Gastroesophageal sphincter (tissue), 4 donors: Measurements from ENCODE around the gene MTCH2. TPM values are rescaled to one million over a fixed set of nuclear protein-coding genes. Genes with fewer than 3 reads are reported as not detected.

ENCODE experiments used
- ATAC-seq: fragments of 150-250 bp; one replicate; pipeline ENCODE4 v1.9.1; 2016; ENCODE audit warnings: mild to moderate bottlenecking, moderate library complexity
- H3K27ac ChIP-seq, 4 donors: fragments of 200-600 bp; sonication (generic) in 3 of 4; 1 replicate in 3 of 4; 2 replicates in 1 of 4; pipeline ENCODE4 v1.5.1; 2016 to 2019
- H3K27me3 ChIP-seq: fragments of 200-600 bp; sonication (generic); one replicate; pipeline ENCODE4 v1.5.1; 2019
- H3K36me3 ChIP-seq, 2 donors: fragments of 200-600 bp; sonication (generic); one replicate each; pipeline ENCODE4 v1.5.1; 2019; ENCODE audit warnings: control low read depth in 1 of 2
- H3K4me1 ChIP-seq, 3 donors: fragments of 200-600 bp; sonication (generic); 1 replicate in 2 of 3; 2 replicates in 1 of 3; pipeline ENCODE4 v1.5.1; 2016 to 2019; ENCODE audit warnings: control low read depth in 2 of 3
- H3K4me3 ChIP-seq, 2 donors: fragments of 200-600 bp; sonication (generic); one replicate each; pipeline ENCODE4 v1.5.1; 2019; ENCODE audit warnings: mild to moderate bottlenecking in 1 of 2, moderate library complexity in 1 of 2
- H3K9me3 ChIP-seq, 3 donors: fragments of 200-600 bp; sonication (generic); one replicate each; pipeline ENCODE4 v1.5.1; 2017 to 2019; ENCODE audit warnings: control low read depth in 2 of 3
- CTCF ChIP-seq, 4 experiments: fragments of 200-600 bp in 2 of 4; fragments of 450-650 bp in 2 of 4; sonication (generic) in 1 of 4; IDR thresholded peaks; one replicate each; pipeline ENCODE4 v1.5.1; 2017 to 2019; ENCODE audit warnings: antibody characterized with exemption in 4 of 4, mild to moderate bottlenecking in 2 of 4, moderate library complexity in 2 of 4
- EP300 ChIP-seq: sonication (generic); formaldehyde crosslinking; IDR thresholded peaks from one replicate; pipeline ENCODE4 v1.6.1; 2017; ENCODE audit warnings: antibody characterized with exemption, mild to moderate bottlenecking
- POLR2A ChIP-seq, 2 donors: fragments of 450-650 bp; IDR thresholded peaks; one replicate each; pipeline ENCODE4 v1.6.1; 2017; ENCODE audit warnings: antibody characterized with exemption in 2 of 2, mild to moderate bottlenecking in 2 of 2, moderate library complexity in 1 of 2
- POLR2AphosphoS5 ChIP-seq: sonication (generic); formaldehyde crosslinking; IDR thresholded peaks from one replicate; pipeline ENCODE4 v1.6.1; 2017; ENCODE audit warnings: antibody characterized with exemption
- WGBS, 2 donors: methylation state at CpG; one replicate each; pipeline ENCODE4 v1.1.5; 2018; ENCODE audit warnings: low coverage in 1 of 2; 5-methylcytosine and 5-hydroxymethylcytosine counted together
- total RNA-seq, 4 donors: library from RNA; depleted of rRNA; stranded (reverse); fragments of >200 nt; gene quantifications; one replicate each; pipeline ENCODE4 v1.1.0, GENCODE V29; 2016

The MTCH2 gene
- total RNA-seq, 4 donors from 2014 or later = 34.5 to 66.2 (median 40.0) TPM

- peaks cover 0 to 4% (median 0%) of the 10 kb centered on the region in 3 donors for H3K9me3 ChIP-seq
- no peaks in the 10 kb centered on the region for H3K36me3 ChIP-seq
- no peak overlapping the region for H3K27ac ChIP-seq
- no peak for TF ChIP-seq EP300
- TF ChIP-seq POLR2AphosphoS5 = no peak
- TF ChIP-seq POLR2A (IDR thresholded peaks at IDR 0.05) = no peak
- no peak for TF ChIP-seq CTCF (IDR thresholded peaks at IDR 0.05)
- peaks cover 0 to 38% (median 11%) of the 10 kb centered on the region in 3 donors for H3K4me1 ChIP-seq
- no peak overlapping the region for H3K4me3 ChIP-seq
- no peak for ATAC-seq
- peaks cover 66% of the 10 kb centered on the region for H3K27me3 ChIP-seq
- 68% methylated on average over 3 of the region's 4 CpGs; no CpG with 5 or more reads in 1 of the 2 donors for WGBS, 2 donors
Measured at GRCh38 chr11:47592251-47592650, 50.1 kb downstream of the MTCH2 start.

GRCh38 chr11:47591764-47592163, 50.6 kb downstream of the MTCH2 start:
- H3K36me3 ChIP-seq = no peaks in the 10 kb centered on the region
- H3K9me3 ChIP-seq = peaks cover 0 to 4% (median 0%) of the 10 kb centered on the region in 3 donors
- H3K27ac ChIP-seq = no peak overlapping the region
- peaks cover 0 to 43% (median 11%) of the 10 kb centered on the region in 3 donors for H3K4me1 ChIP-seq
- no peak for ATAC-seq
- peaks cover 66% of the 10 kb centered on the region for H3K27me3 ChIP-seq
- 50 to 86% methylated on average over 1 to 2 of the region's 7 CpGs for WGBS, 2 donors
- no peak for TF ChIP-seq EP300
- TF ChIP-seq CTCF (IDR thresholded peaks at IDR 0.05) = no peak
- no peak for TF ChIP-seq POLR2AphosphoS5
- TF ChIP-seq POLR2A (IDR thresholded peaks at IDR 0.05) = no peak
- H3K4me3 ChIP-seq = no peak overlapping the region

- WGBS, 2 donors = 100% methylated on average over 5 of the region's 122 CpGs; no CpG with 5 or more reads in 1 of the 2 donors
- H3K27me3 ChIP-seq = peaks cover 65% of the 10 kb centered on the region
- peaks cover 0 to 50% (median 11%) of the 10 kb centered on the region in 3 donors for H3K4me1 ChIP-seq
Measured at GRCh38 chr11:47589977-47590861, 52.1 kb downstream of the MTCH2 start.

GRCh38 chr11:47589584-47589976, 52.8 kb downstream of the MTCH2 start:
- 85% methylated on average over 4 of the region's 51 CpGs; no CpG with 5 or more reads in 1 of the 2 donors for WGBS, 2 donors
- TF ChIP-seq POLR2AphosphoS5 (no peak), POLR2A (IDR thresholded peaks at IDR 0.05) (no peak), EP300 (no peak), CTCF (IDR thresholded peaks at IDR 0.05) (no peak)

More at GRCh38 chr11:47589977-47590861, 52.1 kb downstream of the MTCH2 start:
- H3K9me3 ChIP-seq = peaks cover 0 to 4% (median 0%) of the 10 kb centered on the region in 3 donors
- peak overlapping the region in 1 of 2 donors; percentile 49 for H3K4me3 ChIP-seq
- TF ChIP-seq POLR2A (IDR thresholded peaks at IDR 0.05) (no peak), CTCF (IDR thresholded peaks at IDR 0.05) (no peak)
- H3K36me3 ChIP-seq = peaks cover 0 to 11% of the 10 kb centered on the region in 2 donors
- ATAC-seq = no peak
- peak overlapping the region in 2 of 4 donors; percentile 22 to 64 for H3K27ac ChIP-seq

More at GRCh38 chr11:47589584-47589976, 52.8 kb downstream of the MTCH2 start:
- ATAC-seq = peak; percentile 15
- H3K36me3 ChIP-seq = peaks cover 0 to 17% of the 10 kb centered on the region in 2 donors
- peak overlapping the region in 2 of 4 donors; percentile 22 to 64 for H3K27ac ChIP-seq
- H3K27me3 ChIP-seq = peaks cover 58% of the 10 kb centered on the region
- peak overlapping the region in 1 of 2 donors; percentile 49 for H3K4me3 ChIP-seq
- H3K9me3 ChIP-seq = peaks cover 0 to 4% (median 0%) of the 10 kb centered on the region in 3 donors
- peaks cover 0 to 50% (median 11%) of the 10 kb centered on the region in 3 donors for H3K4me1 ChIP-seq
